ENCODE results near the gene TAX1BP1.
"Not testable (repeated sequence)": the region's sequence is repeated elsewhere in the genome, so short reads cannot be mapped to it uniquely, and the experiment has no call there.

Gene TAX1BP1

GRCh38 chr7:27842094-27842692 is 102.2 kb downstream of the TAX1BP1 start:
- no peak for TF ChIP-seq CTCF (IDR thresholded peaks at IDR 0.05; ENCODE audit: control insufficient read depth, insufficient read depth, low read depth, low read length, missing control alignments)
- no peak overlapping the region for H3K4me3 ChIP-seq (ENCODE audit: control insufficient read depth, low read depth, low read length)
- DNase-seq (ENCODE audit: low read depth), result no peak

GRCh38 chr7:27842851-27843250 is 102.9 kb downstream of the TAX1BP1 start:
- no peak for DNase-seq (ENCODE audit: low read depth)
- no peak overlapping the region for H3K4me3 ChIP-seq (ENCODE audit: control insufficient read depth, low read depth, low read length)
- TF ChIP-seq CTCF (IDR thresholded peaks at IDR 0.05; ENCODE audit: control insufficient read depth, insufficient read depth, low read depth, low read length, missing control alignments), result no peak

GRCh38 chr7:27843584-27844305 is 103.8 kb downstream of the TAX1BP1 start:
- no peak for DNase-seq (ENCODE audit: low read depth)
- no peak for TF ChIP-seq CTCF (IDR thresholded peaks at IDR 0.05; ENCODE audit: control insufficient read depth, insufficient read depth, low read depth, low read length, missing control alignments)
- H3K4me3 ChIP-seq (ENCODE audit: control insufficient read depth, low read depth, low read length), result no peak overlapping the region

GRCh38 chr7:27846388-27846787 is 106.4 kb downstream of the TAX1BP1 start:
- DNase-seq (ENCODE audit: low read depth), result no peak
- TF ChIP-seq CTCF (IDR thresholded peaks at IDR 0.05; ENCODE audit: control insufficient read depth, insufficient read depth, low read depth, low read length, missing control alignments), result no peak

GRCh38 chr7:27850531-27850930 is 110.6 kb downstream of the TAX1BP1 start:
- TF ChIP-seq CTCF (IDR thresholded peaks at IDR 0.05; ENCODE audit: control insufficient read depth, insufficient read depth, low read depth, low read length, missing control alignments), result no peak
- H3K4me3 ChIP-seq (ENCODE audit: control insufficient read depth, low read depth, low read length), result no peak overlapping the region
- no peak for DNase-seq (ENCODE audit: low read depth)

More at GRCh38 chr7:27846388-27846787, 106.4 kb downstream of the TAX1BP1 start:
- H3K4me3 ChIP-seq (ENCODE audit: control insufficient read depth, low read depth, low read length), result no peak overlapping the region

GRCh38 chr7:27856703-27857485 is 116.9 kb downstream of the TAX1BP1 start:
- DNase-seq (ENCODE audit: low read depth); H3K4me3 ChIP-seq (ENCODE audit: control insufficient read depth, low read depth, low read length): not testable (repeated sequence)

GRCh38 chr7:27860800-27861199 is 120.8 kb downstream of the TAX1BP1 start:
- DNase-seq (ENCODE audit: low read depth), result no peak
- TF ChIP-seq CTCF (IDR thresholded peaks at IDR 0.05; ENCODE audit: control insufficient read depth, insufficient read depth, low read depth, low read length, missing control alignments), result no peak
- no peak overlapping the region for H3K4me3 ChIP-seq (ENCODE audit: control insufficient read depth, low read depth, low read length)
